SK-N-MC (cell line): ENCODE data around the gene WRAP73.

Experiments
- EZH2 ChIP-seq: fragments of 200-600 bp; sonication (generic); IDR thresholded peaks from one replicate; pipeline ENCODE4 v1.6.1; 2017; ENCODE audit warnings: antibody characterized with exemption
- FOXP2 ChIP-seq: optimal IDR thresholded peaks from 2 replicates; pipeline ENCODE3; 2011; ENCODE audit warnings: mild to moderate bottlenecking, moderate library complexity; ENCODE audit not compliant: insufficient read depth; ENCODE audit errors: extremely low read length, control extremely low read depth
- POLR2AphosphoS5 ChIP-seq: IDR thresholded peaks from 2 replicates; pipeline ENCODE4 v1.6.1; 2012; ENCODE audit warnings: mild to moderate bottlenecking, low read depth, low read length, borderline replicate concordance

- TF ChIP-seq EZH2 (no peak), POLR2AphosphoS5 (no peak), FOXP2 (no peak)
Measured at GRCh38 chr1:3640121-3640837, 9.6 kb downstream of the WRAP73 start.
